Measurements from ENCODE around the gene ID3. TPM values are rescaled to one million over a fixed set of nuclear protein-coding genes. Genes with fewer than 3 reads are reported as not detected.

ID3 gene
- total RNA-seq, 1 donor from 2014 or later = 47.4 TPM

DNA sequence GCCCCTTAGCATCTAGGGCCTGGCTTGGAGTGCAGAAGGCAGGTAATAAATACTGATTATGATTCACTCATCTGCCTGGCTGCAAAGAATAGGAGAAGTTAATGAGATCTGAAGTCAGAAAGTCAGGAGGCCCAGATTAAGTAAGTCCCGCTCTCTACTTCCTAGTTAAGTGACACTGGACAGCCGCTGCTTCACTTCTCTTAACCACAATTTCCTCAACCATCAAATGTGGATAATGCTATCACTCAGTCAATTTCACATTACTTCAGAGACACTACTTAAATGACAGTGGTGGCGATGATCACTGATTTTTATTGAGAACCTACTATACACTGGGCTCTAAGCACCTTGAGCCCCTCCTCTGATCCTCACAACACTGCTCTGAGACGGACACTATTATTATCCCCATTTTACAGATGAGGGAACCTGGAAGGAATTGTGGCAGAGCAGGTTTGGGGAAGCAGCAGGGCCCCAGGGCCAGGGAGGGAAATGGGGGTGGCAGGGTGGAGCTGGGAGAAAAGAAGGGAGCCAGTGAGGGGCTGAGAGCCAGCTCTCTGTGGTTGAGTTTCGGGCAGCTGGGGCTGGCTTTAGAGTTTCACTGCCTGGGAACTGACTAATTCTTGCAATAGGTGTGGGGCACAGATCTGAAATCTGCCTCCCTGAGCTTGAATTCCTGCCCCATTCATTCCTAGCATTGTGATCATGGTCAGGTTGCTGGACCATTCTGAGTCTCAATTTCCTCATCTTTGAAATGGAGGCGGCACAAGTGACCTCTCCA lies 25.9 kb downstream of the ID3 start:
- H3K36me3 ChIP-seq (ENCODE audit: control insufficient read depth, insufficient read depth, low read length) = no peaks in the 10 kb centered on the region
- no peak overlapping the region for H3K4me3 ChIP-seq (ENCODE audit: low read depth, low read length)
- TF ChIP-seq, protein P1, sequence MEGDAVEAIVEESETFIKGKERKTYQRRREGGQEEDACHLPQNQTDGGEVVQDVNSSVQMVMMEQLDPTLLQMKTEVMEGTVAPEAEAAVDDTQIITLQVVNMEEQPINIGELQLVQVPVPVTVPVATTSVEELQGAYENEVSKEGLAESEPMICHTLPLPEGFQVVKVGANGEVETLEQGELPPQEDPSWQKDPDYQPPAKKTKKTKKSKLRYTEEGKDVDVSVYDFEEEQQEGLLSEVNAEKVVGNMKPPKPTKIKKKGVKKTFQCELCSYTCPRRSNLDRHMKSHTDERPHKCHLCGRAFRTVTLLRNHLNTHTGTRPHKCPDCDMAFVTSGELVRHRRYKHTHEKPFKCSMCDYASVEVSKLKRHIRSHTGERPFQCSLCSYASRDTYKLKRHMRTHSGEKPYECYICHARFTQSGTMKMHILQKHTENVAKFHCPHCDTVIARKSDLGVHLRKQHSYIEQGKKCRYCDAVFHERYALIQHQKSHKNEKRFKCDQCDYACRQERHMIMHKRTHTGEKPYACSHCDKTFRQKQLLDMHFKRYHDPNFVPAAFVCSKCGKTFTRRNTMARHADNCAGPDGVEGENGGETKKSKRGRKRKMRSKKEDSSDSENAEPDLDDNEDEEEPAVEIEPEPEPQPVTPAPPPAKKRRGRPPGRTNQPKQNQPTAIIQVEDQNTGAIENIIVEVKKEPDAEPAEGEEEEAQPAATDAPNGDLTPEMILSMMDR (IDR thresholded peaks at IDR 0.05; ENCODE audit: insufficient read depth, low read length, severe bottlenecking) = no peak
- FAIRE-seq = no peak
- H3K27me3 ChIP-seq (ENCODE audit: control insufficient read depth, insufficient read depth, low read length) = peaks cover 3% of the 10 kb centered on the region
- peak; percentile 27 for DNase-seq (ENCODE audit: low read depth)

DNA sequence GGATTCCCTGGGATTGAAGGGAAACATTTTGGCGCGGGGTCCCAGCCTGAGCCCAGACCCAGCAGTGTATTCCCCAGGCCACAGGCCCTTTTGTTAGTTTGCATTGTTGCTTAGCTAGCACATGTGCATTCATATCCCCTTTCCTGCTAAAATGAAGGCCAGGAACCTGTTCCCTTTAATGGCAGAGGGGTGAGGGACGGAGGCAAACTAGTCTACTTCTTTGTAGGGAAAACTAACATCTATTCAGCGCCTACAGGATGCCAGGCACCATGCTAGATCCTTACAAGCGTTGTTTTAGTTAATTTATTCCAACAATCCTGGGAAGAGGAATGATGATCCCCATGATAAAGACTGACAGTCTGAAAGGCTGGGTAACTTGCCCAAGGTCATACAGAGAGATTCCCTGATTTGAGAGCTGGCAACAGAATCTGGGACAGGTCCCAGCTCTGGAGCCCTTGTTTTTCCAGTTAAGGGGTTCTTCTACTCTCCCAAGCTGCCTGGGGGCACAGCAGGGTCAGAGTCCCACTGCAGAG lies 27.7 kb downstream of the ID3 start:
- no peak for DNase-seq (ENCODE audit: low read depth)
- TF ChIP-seq, protein P1 (IDR thresholded peaks at IDR 0.05; ENCODE audit: insufficient read depth, low read length, severe bottlenecking) = no peak
- Histone ChIP-seq H3K27me3 (ENCODE audit: control insufficient read depth, insufficient read depth, low read length) (peaks cover 3% of the 10 kb centered on the region), H3K4me3 (ENCODE audit: low read depth, low read length) (no peak overlapping the region), H3K36me3 (ENCODE audit: control insufficient read depth, insufficient read depth, low read length) (no peaks in the 10 kb centered on the region)
- no peak for FAIRE-seq

DNA sequence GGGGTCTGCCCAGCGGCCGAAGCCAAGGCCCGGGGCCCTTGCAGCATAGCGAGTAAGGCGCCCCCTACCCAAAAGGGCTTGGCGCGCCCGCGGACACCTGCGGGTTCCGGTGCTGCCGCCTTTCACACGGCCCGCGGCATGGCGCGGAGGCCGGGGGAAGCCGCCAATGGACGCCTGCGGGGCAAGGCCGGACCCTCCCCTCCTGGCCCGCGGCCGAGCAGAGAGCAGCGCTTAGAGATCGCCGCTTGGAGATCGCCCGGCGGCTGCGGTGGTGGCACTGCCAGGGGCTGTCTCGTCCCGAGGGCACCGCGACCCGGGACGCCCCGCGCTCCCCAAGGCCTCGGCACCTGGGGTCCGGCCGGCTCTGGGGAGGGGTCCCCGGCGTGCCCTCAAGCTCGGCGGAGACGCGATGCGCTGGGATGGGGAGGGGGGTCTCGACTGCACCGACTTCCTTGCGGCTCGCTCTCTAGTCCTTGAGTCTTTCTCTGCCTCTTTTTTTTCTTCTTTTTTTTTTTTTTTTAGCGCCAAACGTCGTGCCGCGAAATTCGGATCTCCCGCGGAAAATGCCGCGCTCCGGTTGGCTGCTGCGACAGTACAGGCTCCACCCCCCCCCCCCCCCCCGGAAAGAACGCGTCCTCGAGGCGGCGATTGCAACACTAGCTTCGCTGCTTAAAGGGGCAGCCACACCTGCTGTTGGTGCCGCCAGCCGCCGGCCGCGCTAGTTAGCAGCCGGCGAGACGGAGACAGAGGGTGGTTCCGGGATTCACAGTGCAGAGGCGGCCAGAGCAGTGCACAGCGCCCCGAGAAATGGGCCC lies 28.3 kb downstream of the ID3 start, which contains the start of gene E2F2:
Gene E2F2, minus strand, starts transcription at position 487 of the 815 bp plus-strand sequence. Its CDS starts 440 bp downstream, at position 47.
- Histone ChIP-seq H3K4me3 (ENCODE audit: low read depth, low read length) (peak within 1 kb of the TSS; percentile 39), H3K36me3 (ENCODE audit: control insufficient read depth, insufficient read depth, low read length) (no peaks in the 10 kb centered on the region), H3K27me3 (ENCODE audit: control insufficient read depth, insufficient read depth, low read length) (peaks cover 3% of the 10 kb centered on the region)
- TF ChIP-seq, protein P1 (IDR thresholded peaks at IDR 0.05; ENCODE audit: insufficient read depth, low read length, severe bottlenecking) = peak; percentile 17
- DNase-seq (ENCODE audit: low read depth) (peak; percentile 51), FAIRE-seq (no peak)

DNA sequence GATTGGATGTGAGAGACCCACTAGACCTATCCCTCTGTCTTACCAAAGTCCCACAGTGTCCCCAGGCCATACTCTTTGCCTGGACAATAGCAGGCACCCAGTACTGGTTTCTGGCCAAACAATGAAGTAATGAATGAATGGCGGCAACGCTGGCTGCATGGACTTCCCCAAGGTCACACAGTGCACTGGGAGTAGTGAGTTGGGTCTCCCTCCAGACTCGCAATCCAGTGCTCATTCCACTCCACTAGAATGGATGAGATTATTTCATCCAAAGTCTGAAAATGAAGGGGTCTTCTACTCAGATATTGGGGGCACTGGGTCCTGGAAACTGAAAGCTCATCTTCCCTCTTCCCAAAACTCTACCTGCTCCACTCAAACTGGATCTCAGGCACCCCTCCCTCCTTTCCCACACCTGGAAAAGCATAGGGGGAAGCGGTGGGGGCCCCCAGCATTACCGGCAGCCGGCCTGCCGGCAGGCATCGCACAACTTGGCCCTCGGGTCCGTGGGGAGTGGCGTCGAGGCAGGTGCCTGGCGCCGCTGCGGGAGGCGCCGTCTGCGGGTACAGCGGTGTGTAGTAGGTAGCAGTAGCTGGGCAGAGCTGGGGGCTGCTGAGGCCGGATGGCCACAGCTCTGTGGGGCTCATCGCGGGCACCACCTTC lies 29.1 kb downstream of the ID3 start:
- TF ChIP-seq, protein P1 (IDR thresholded peaks at IDR 0.05; ENCODE audit: insufficient read depth, low read length, severe bottlenecking) = no peak
- H3K27me3 ChIP-seq (ENCODE audit: control insufficient read depth, insufficient read depth, low read length) = peaks cover 3% of the 10 kb centered on the region
- FAIRE-seq = no peak

DNA sequence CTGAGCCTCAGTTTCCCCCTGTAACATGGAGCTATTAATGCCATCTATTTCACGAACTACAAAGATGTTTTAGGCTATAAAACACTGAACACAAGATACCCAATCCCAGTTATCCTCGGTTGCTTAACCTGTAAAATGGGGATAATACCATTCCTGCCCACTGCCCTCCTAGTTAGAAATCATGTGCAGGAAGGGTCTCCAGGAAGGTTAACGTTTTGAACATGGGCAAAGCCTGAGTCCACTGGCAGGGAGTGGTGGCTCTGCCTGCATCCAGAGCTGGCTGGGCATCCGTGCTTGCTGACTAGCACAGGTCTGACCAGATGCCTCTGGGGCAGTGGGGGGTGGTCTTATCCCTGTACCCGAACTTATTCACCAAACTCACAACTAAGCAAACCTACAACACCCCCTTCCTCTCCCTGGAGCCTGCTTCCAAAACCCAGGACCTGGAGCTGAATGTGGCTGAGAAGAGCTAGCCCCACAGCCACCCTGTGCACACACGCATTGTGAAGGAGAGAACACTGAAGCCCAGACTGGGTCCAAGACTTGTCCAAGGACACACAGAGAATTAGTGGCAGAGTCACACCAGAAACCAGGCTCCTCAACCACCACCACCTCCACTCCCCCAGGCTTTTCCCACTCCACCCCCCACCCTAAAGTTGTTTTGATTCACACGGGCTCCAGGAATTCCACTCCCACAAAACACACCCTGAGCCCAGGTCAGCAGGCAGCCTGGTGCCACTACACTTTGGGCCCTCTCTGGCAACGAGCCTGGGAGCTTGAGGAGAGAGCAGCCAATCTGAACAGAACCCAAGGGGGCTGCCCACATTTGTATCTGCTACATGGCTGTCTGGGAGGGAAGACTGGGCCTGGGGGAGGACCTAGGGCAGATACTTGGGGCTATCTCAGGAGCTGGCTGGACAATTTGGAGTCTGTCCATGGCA lies 29.9 kb downstream of the ID3 start:
- no peak for DNase-seq (ENCODE audit: low read depth)
- Histone ChIP-seq H3K27me3 (ENCODE audit: control insufficient read depth, insufficient read depth, low read length) (peaks cover 3% of the 10 kb centered on the region), H3K4me3 (ENCODE audit: low read depth, low read length) (no peak overlapping the region), H3K36me3 (ENCODE audit: control insufficient read depth, insufficient read depth, low read length) (no peaks in the 10 kb centered on the region)
- no peak for FAIRE-seq
- TF ChIP-seq, protein P1 (IDR thresholded peaks at IDR 0.05; ENCODE audit: insufficient read depth, low read length, severe bottlenecking) = no peak

More for the DNA sequence above, 29.1 kb downstream of the ID3 start:
- DNase-seq (ENCODE audit: low read depth) = no peak
- Histone ChIP-seq H3K4me3 (ENCODE audit: low read depth, low read length) (peak overlapping the region; percentile 39), H3K36me3 (ENCODE audit: control insufficient read depth, insufficient read depth, low read length) (no peaks in the 10 kb centered on the region)
